ENCODE data around the gene TLN1.

Gene TLN1

DNA sequence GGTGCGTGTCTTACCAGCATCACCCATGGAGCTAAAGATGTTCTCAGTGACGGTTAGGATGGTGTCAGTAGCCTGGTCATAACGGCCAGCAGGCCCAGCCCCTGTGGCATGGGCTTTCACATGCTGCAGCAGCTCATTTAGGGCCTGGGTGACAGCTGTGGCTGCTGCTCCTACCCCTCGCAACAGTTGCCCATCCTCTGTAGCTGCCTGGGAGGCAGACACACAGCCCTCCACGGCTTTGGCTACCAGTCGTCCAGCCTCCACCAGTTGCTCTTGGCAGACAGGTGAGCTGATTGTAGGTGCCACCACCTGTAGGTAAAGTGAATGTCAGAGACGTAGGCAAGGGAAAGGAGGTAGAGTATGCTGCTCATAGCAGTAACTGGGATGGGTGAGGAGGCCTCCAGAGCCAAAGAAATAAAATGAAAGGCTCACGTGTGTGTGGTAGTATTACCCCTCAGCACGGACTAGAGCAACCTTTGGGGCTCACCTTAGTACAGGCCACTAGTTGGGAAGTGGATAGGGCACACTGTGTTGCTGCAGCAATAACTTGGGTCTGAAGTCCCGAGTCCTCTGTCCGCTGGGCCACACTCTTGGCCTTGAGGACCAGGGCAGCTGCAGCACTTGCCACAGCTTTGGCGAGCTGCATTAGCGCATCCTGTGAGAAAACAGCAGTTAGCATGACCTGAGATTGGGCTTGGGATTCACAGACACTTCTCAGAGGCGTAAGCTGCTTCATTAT, 14.7 kb downstream of the TLN1 start:
- in situ Hi-C loops (cut with MboI; ENCODE audit: low sequenced_read_pairs) = no loop called here

DNA sequence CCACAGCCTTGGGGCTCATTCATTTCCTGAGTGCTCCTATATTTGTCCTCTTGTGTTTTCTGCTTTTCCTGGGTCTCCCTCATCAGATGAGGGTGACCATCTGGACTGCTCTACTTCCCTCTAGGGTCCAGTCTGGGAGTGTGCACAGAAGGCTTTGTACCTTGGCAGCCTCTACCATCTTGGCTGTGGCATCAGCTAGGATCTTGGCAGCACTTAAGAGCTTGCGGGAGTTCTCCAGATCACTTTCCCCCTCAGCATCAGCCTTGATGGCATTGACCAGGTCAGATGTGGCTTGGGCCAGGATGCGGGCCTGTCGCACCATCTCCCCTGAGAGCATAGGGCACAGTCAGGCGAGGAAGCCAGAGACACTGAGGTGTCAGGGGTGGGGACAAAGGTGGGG, 15.8 kb downstream of the TLN1 start:
- no peaks in the 10 kb centered on the region for H3K27me3 ChIP-seq (ENCODE audit: low read depth)
- H3K36me3 ChIP-seq (replicated peaks) = peaks cover 96% of the 10 kb centered on the region
- no peak for DNase-seq (ENCODE audit: low spot score in 2 of 2)
- H3K4me1 ChIP-seq = no peaks in the 10 kb centered on the region
- H3K9me3 ChIP-seq = no peaks in the 10 kb centered on the region
- in situ Hi-C loops (cut with MboI; ENCODE audit: low sequenced_read_pairs) = no loop called here
- no peak overlapping the region for H3K4me3 ChIP-seq

More for the DNA sequence above, 14.7 kb downstream of the TLN1 start:
- no peak for DNase-seq (ENCODE audit: low spot score in 2 of 2)
- Histone ChIP-seq H3K4me1 (no peaks in the 10 kb centered on the region), H3K36me3 (replicated peaks) (peaks cover 96% of the 10 kb centered on the region), H3K9me3 (no peaks in the 10 kb centered on the region), H3K27me3 (ENCODE audit: low read depth) (no peaks in the 10 kb centered on the region), H3K4me3 (no peak overlapping the region)

DNA sequence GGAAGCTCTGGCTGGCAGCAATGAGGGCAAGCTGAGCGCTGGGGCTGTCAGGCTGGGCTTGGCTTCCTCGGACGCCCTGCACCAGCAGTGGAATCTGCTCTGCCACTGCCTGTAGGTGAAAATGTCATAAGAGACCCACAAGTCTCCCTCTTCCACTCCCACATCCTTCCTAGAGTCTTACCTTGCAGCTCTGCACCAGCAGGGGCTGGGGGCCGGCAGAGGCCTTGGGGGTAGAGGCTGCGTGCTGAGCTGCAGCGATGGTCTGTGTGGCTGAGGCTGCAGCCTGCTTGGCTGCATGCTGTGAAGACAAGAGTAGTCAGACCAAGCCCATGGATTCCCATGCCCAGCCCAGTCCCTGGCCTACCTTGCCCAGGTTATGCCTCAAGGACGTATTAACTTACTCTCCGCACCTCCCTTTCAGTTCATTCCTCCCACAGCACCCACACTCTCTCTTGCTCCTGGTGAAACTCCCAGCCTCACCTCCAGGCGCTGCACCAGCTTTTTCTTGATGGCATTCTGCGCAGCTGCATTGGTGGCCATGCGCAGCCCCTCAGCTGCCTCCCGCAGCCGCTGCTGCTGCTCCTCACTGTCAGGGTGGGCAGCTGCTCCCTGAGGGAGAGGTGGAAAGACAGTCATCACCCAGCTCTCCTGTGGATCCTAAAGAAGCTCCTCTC, 17.3 kb downstream of the TLN1 start:
- Histone ChIP-seq H3K4me3 (no peak overlapping the region), H3K9me3 (no peaks in the 10 kb centered on the region), H3K36me3 (replicated peaks) (peaks cover 94% of the 10 kb centered on the region), H3K27me3 (ENCODE audit: low read depth) (no peaks in the 10 kb centered on the region), H3K4me1 (no peaks in the 10 kb centered on the region)
- in situ Hi-C loops (cut with MboI; ENCODE audit: low sequenced_read_pairs) = no loop called here
- no peak for DNase-seq (ENCODE audit: low spot score in 2 of 2)

DNA sequence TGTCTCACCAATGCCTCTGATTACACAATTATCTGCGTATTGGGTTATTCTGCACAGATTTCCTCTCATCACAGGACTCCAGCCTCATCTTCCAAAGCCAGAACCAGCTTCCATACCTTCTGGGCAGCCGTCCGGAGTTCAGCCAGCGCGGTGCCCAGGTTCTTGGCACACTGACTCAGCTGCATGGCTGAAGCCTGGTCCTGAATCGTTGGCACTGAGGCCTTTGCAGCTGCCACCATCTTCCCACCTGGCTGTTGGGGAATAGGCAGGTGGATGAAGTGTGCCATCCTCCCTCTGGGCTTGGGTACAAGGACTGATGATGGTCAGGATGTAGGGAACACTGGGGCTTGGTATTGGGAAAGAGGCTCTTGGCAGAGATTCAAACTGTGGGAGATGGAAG, 17.9 kb downstream of the TLN1 start:
- DNase-seq (ENCODE audit: low spot score in 2 of 2) = no peak
- in situ Hi-C loops (cut with MboI; ENCODE audit: low sequenced_read_pairs) = no loop called here

DNA sequence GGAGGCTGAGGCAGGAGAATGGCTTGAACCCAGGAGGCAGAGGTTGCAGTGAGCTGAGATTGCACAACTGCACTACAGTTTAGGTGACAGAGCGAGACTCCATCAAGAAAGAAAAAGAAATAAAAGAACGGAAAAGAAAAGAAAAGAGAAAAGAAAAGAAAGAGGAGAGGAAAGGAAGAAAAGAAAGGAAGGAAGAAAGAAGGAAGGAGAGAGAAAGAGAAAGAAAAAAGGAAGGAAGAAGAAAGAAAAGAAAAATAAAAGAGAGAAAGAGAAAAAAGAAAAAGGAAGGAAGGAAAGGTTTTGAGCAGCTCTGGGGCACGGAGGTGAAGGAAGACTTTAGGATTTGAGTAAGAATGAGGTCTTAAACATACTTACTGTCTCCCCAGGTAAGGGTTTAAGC, 18.4 kb downstream of the TLN1 start:
- H3K4me3 ChIP-seq = no peak overlapping the region
- in situ Hi-C loops (cut with MboI; ENCODE audit: low sequenced_read_pairs) = no loop called here
- no peaks in the 10 kb centered on the region for H3K4me1 ChIP-seq
- no peak for DNase-seq (ENCODE audit: low spot score in 2 of 2)
- no peaks in the 10 kb centered on the region for H3K9me3 ChIP-seq
- peaks cover 91% of the 10 kb centered on the region for H3K36me3 ChIP-seq (replicated peaks)
- no peaks in the 10 kb centered on the region for H3K27me3 ChIP-seq (ENCODE audit: low read depth)

More for the DNA sequence above, 17.9 kb downstream of the TLN1 start:
- Histone ChIP-seq H3K9me3 (no peaks in the 10 kb centered on the region), H3K4me1 (no peaks in the 10 kb centered on the region), H3K36me3 (replicated peaks) (peaks cover 92% of the 10 kb centered on the region), H3K27me3 (ENCODE audit: low read depth) (no peaks in the 10 kb centered on the region), H3K4me3 (no peak overlapping the region)

DNA sequence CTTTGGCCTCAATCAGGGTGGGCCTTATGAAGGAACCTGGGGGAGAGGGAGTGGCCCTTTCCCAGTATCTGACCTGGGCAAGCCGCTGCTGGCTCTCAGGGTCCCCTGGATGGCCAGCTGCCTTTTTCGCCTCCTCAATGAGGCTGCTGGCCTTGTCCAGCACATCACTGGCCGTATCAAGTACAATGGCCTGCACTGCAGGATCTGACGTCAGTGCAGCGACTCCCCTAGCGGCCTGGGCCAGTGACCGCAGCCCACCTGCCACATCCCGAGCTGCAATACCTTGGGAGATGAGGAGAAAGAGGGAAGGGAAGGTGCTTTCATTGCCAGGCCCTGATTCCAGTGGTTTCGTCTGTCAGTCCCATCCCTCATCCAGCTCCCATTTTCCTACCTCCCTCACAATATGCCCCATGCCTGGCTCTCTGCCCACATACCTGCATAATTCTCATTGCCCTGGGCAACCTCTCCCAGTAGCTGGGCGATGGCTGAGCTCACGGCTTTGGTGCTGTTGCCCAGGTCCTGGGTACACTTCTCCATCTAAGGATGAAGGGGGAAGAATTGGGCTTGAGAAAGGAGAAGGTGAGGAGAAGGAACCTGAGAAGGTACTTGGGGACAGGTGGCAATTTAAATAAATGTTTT, 19.1 kb downstream of the TLN1 start:
- no peaks in the 10 kb centered on the region for H3K27me3 ChIP-seq (ENCODE audit: low read depth)
- DNase-seq (ENCODE audit: low spot score in 2 of 2) = no peak
- in situ Hi-C loops (cut with MboI; ENCODE audit: low sequenced_read_pairs) = no loop called here
- no peak overlapping the region for H3K4me3 ChIP-seq
- H3K4me1 ChIP-seq = no peaks in the 10 kb centered on the region
- no peaks in the 10 kb centered on the region for H3K9me3 ChIP-seq
- peaks cover 91% of the 10 kb centered on the region for H3K36me3 ChIP-seq (replicated peaks)

DNA sequence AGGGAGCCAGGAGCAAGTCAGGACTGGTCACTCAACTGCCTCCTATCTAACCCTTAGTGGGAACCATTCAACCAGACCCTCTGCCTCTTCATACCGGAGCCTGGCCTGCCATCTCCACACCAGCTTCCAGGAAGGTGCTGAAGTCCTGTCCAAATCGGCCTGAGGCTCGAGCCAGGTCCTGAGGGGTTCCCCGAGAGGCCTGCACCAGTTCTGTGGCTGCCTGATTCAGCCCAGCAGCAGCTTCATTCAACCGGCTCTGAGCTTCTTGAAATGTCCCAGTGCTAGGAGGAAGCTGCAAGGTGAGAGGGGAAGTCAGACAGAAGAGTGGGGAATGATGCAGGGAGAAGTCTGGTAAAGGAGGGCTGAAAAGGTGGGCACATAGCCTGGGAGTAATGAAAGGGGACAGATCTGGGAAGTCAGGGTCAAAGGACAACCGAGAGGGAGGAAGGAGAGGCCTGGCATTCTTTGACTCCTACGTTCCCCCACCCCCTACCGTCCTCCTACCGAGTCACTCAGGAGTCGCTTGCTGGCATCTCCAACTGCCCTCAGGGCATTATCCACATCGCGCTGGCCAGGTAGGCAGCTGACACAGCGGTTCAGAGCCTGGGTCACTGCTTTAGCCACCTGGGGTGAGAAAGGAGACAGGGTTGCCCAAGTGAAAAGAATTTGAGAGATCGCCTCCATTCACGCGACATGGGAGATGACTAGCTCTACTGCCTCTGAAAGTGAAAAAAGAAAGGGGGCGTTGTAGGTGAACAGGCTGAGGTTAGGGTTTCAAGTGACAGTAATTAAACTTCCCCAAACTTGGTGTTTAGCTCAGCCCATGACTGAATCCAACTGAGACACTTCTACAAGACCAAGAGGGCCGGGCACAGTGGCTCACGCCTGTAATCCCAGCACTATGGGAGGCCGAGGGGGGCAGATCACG, 20.2 kb downstream of the TLN1 start:
- in situ Hi-C loops (cut with MboI; ENCODE audit: low sequenced_read_pairs) = no loop called here
- Histone ChIP-seq H3K4me1 (no peaks in the 10 kb centered on the region), H3K9me3 (no peaks in the 10 kb centered on the region), H3K4me3 (no peak overlapping the region), H3K36me3 (replicated peaks) (peaks cover 91% of the 10 kb centered on the region), H3K27me3 (ENCODE audit: low read depth) (no peaks in the 10 kb centered on the region)
- DNase-seq (ENCODE audit: low spot score in 2 of 2) = no peak

DNA sequence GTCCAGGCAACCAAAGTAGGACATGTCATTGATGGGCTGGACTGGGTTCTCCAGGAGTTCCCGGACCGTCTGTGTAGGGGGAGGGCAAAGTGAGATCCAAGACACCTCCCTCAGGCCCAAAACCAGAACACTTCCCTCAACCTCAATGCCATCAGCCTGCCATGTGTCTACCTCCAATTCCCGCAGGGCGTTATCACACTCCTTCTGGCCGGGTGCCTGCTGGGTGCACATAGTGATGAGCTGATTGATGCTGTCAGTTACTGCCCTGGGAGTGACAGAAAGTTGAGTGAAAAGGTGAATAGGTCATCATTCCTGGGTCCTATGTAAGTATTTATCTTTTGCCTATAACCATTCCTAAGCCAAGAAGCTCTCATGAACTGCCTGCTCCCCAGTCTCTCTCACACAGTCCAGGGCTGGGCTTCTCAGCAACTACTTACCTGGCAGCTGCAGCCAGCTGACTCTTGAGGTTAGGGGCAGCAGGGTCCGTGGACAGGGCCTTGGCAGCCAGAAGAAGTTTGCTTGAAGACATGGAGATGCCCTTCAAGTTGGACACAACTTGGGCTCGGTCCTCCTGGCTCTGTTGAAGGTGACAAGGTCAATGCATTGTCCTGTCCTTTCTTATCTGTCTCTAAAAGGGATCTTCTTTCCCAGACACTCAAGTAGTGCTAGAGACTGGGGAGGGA, 21.0 kb downstream of the TLN1 start:
- Histone ChIP-seq H3K27me3 (ENCODE audit: low read depth) (no peaks in the 10 kb centered on the region), H3K36me3 (replicated peaks) (peaks cover 92% of the 10 kb centered on the region), H3K4me1 (no peaks in the 10 kb centered on the region), H3K9me3 (no peaks in the 10 kb centered on the region), H3K4me3 (no peak overlapping the region)
- in situ Hi-C loops (cut with MboI; ENCODE audit: low sequenced_read_pairs) = no loop called here
- DNase-seq (ENCODE audit: low spot score in 2 of 2) = no peak

DNA sequence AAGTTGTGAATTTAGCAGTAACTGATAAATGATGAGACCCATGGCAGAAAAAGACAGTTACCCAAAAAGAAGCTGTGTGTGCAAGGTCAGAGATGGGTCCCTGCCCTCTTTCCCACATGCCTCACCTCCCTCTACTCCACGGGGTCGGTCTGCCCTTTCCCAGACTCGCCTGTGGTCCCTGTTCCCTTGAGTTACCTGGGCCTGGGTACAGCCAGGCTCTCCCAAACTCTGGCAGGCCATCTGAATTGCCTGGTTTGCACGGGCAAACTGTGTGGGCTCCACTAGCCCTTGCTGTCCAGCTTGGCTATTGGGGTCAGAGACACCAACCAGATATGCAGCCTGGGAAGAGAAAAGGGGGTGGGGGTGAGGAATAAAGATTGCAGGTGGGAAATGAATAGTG, 23.8 kb downstream of the TLN1 start:
- DNase-seq (ENCODE audit: low spot score in 2 of 2) = no peak
- in situ Hi-C loops (cut with MboI; ENCODE audit: low sequenced_read_pairs) = no loop called here
- Histone ChIP-seq H3K27me3 (ENCODE audit: low read depth) (no peaks in the 10 kb centered on the region), H3K9me3 (no peaks in the 10 kb centered on the region), H3K36me3 (replicated peaks) (peaks cover 92% of the 10 kb centered on the region), H3K4me1 (no peaks in the 10 kb centered on the region), H3K4me3 (no peak overlapping the region)

DNA sequence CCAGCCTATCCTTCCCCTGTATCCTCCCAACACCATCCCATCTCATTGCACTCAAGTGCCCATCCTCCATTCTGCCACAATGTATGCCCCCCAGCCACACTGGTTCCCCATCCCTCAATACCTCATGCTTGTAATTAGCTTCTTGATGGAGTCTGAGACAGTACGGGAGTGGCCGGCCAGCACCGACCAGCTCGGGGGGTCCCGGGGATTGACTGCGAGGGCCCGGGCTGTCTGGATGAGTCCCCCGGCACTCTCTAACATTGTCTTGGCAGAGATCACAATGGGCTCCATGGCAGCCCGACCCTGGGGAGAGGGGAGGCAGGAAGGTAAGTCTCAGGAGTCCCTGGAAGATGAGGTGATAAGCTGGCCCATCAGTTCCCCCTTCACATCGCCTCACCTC, 25.0 kb downstream of the TLN1 start:
- in situ Hi-C loops (cut with MboI; ENCODE audit: low sequenced_read_pairs) = no loop called here
- no peak overlapping the region for H3K4me3 ChIP-seq
- H3K27me3 ChIP-seq (ENCODE audit: low read depth) = no peaks in the 10 kb centered on the region
- no peaks in the 10 kb centered on the region for H3K9me3 ChIP-seq
- H3K4me1 ChIP-seq = no peaks in the 10 kb centered on the region
- DNase-seq (ENCODE audit: low spot score in 2 of 2) = no peak
- H3K36me3 ChIP-seq (replicated peaks) = peaks cover 93% of the 10 kb centered on the region

DNA sequence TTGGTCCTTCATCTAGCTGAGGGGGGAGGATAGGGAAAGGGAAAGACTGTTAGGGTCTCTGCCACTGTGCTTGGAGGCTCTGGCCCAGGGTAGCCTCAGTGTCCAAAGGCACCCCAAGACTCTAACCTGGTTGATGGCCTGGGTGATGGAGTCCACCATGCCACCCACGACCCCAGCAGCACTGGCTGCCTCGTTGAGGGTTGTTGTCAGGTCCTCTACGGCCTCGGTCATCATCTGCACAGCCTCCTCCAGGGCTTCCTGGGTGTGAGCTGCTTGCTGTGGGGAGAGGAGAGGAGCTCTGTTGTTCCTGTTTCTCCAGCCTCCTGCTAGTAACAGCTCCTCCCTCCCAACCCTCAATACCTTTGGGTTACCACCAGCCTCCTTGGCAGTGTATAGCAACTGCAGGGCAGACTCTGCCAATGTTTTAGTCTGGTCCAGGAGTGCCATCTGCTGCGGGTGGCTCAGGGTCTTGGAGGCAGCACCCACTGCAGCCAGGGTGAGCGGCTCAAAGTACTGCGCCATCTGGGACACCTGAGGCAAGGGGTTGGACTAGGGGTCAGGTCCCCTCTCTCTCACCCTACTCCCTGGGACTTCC, 26.1 kb downstream of the TLN1 start:
- no peak for DNase-seq (ENCODE audit: low spot score in 2 of 2)
- Histone ChIP-seq H3K36me3 (replicated peaks) (peaks cover 93% of the 10 kb centered on the region), H3K4me1 (no peaks in the 10 kb centered on the region), H3K9me3 (no peaks in the 10 kb centered on the region), H3K4me3 (no peak overlapping the region), H3K27me3 (ENCODE audit: low read depth) (no peaks in the 10 kb centered on the region)
- in situ Hi-C loops (cut with MboI; ENCODE audit: low sequenced_read_pairs) = no loop called here

DNA sequence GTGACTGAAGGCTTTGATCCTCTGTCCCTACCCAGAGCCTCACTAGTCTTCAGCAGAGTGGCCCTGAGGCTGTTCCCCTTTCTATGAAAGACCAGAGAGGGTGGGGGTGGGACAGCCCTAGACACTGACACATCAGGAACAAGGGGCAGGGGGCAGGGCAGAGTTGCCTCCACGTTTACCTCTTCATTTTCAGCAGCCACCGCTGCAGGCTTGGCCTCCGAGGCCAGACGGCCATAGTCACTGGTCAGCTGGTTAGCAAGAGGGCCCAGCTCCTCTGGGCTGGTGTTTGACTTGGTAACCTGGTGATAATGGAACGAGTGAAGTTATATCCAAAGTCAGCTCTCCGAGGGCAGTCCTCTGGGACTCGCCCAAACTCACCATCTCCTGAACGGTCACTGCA, 26.6 kb downstream of the TLN1 start:
- Histone ChIP-seq H3K4me3 (no peak overlapping the region), H3K36me3 (replicated peaks) (peaks cover 93% of the 10 kb centered on the region), H3K9me3 (no peaks in the 10 kb centered on the region), H3K4me1 (no peaks in the 10 kb centered on the region), H3K27me3 (ENCODE audit: low read depth) (no peaks in the 10 kb centered on the region)
- no peak for DNase-seq (ENCODE audit: low spot score in 2 of 2)
- in situ Hi-C loops (cut with MboI; ENCODE audit: low sequenced_read_pairs) = no loop called here
